Activated CD8-positive, alpha-beta memory T cell treated with anti-CD3 and anti-CD28 coated beads, Interleukin-2, amount 50 U/mL, for 4 hours (primary cell): Measurements from ENCODE around the gene WDFY2.

Source experiments
- DNase-seq: peaks from one replicate; pipeline ENCODE4 v3.0.0-alpha.2; 2020

Gene WDFY2

DNA sequence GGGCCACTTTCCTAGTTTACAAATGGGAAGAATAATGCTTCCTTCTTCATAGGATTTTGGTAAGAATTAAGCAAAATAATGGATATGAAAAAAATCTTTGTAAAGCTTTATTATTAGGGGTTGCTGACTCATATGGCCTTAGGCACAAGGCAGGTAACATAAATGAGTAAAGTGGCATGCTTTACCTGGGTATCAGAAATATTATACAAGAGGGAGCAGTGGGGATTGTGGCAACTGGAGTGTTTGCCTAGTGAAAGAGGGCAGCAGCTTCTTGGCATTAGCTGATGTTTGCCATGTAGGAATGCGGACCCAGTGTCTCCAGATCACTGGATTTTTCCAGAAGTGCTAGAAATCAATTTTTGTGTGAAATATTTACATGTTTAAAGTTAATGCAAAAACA is 19.5 kb downstream of the WDFY2 start:
- DNase-seq: no peak

DNA sequence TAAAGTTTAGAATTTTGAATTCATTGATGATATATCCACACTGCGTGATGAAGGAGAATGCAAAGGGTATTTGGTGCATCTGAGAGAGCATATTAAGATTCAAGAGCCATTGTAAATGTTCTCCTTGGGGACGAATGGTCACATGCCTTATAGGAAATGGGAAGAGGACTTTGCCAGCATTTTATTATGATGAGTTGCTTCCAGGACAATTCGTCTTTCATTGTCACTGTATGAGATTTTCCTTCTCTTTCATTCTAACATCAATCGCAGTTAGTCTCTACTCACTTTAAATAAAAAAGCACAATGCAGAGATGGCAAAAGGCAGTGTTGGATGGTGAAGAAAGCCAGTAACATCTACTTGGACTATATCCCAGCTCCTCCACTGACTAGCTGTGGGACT is 21.4 kb downstream of the WDFY2 start:
- no peak for DNase-seq

DNA sequence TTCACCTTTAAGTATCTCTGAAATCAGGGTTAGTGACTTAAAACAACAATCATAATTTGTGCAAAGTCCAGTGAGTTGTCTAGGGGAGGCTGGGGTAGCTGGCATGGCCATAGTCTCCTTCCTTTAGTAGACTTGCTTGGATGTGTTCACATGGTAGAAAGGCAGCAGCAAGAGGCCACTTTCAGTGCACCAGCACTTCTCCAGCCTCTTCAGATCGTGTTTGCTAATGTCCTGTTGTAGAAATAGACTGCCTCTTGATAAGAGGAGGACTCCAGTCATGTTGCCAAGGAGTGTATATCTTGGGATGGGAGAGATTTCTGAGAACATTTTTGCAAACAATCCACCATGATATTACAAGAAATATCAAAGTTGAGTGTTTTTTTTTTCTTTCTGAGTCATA is 22.9 kb downstream of the WDFY2 start:
- no peak for DNase-seq

DNA sequence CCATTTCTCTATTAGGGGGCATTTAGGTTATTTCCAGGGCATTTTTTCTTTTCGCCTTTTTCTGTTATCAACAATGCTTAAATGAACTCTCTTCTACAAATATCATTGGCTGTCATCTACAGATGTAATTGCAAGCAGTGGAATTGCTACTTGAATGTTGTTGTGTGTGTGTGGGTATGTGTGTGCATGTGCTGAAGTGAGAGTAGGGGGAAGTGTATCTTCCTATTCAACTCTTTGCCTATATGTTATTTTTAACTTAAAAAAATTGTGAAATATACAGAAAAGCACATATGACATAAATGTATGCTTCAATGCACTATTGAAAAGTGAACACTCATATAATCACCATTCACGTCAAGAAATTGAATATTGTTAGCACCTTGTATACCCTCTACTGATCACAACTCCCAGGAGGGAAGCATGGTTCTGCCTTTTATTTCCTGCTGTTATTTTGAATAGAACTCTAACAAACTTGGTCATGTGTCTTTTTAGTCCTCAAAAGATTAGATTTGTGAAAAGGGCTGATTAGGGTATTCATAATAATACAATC is 24.7 kb downstream of the WDFY2 start:
- DNase-seq: no peak

DNA sequence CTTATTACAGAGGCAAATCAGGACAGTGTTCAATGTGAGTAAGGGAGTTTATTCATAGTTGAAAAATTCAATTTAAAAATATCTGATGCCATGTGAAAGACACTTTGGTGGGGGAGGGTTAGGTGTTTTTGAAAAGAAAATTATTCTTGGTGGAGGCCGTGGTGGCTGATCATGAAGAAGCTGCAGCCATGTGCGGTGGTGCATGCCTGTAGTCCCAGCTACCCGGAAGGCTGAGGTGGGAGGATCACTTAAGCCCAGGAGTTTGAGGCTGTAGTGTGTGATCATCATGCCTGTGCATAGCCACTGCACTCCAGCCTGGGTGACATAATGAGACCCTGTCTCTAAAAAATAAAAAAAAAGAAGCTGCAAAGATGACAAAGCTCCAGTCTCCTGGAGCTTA is 28.6 kb downstream of the WDFY2 start:
- no peak for DNase-seq

DNA sequence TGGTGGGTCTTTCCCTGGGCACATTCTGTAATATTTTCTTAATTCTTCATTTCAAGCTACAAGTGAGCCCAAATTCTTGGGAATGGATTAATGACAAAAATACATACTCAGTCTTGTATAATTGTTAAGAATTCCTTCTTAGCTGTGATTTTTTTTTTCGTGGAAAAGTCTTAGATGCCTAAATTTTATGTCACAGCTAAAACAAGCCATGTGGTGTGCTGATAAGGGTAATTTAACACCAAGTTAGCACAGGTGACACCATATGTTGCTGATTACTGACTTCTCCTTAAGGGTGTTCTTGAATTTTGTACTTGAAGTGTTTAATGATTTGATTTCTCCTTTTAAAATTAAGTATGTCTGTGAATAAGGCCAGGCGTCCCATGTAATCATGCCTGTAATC is 29.3 kb downstream of the WDFY2 start:
- DNase-seq: no peak

DNA sequence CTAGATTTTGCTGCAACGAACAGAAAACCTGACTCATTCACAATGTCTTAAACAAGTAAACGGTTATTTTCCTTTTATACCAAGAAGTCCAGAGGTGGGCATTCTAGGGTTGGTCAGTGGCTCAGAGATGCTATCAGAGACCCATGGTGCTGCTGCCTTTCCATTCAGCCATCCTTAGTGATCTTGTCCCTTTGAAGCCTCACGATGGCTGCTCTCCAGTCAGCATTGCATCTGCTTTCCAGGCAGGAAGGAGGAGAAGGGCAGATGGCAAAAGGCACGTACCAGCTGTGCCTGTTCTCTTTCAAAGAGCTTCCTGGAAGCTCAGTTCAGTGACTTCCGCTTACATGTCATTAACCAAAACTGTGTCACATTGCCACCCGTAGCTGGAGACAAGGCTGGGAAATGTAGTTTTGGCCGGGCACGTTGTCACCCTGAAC is 30.1 kb downstream of the WDFY2 start:
- DNase-seq: peak; percentile 29

DNA sequence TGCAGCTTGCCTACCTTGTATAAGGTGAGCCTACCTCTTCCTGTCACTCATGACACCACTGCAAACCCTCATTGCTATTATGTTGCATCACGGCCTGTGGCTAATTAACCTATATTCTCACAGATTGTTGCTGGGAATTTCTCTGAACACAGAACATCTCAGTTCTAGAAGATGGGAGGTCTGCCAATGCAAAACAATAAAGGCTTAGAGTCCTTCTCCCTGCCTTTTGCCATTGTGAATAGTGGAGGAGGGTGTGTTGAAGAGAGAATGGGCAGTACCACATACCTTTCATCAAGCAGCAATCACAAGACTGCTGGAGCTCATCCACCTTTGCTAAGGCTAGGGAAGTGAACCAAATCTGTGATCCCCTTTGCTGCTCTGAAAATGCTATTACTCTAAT is 34.4 kb downstream of the WDFY2 start:
- no peak for DNase-seq

DNA sequence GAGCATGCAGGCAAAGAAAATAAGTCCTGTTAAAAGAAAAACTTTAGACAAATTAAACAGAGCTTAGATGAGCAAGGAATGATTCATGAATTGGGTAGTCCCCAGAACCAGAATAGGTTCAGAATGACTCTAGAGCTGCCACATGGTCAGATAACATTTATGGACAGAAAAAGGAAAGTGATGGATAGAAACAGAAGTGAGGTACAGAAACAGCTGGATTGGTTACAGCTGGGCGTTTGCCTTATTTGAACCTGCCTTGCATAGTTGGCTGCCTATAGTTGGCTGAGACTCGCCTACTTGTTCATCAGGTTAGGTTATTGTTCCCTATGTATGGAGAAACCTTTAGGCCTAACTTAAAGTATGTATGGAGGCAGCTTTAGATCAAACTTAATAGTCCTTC is 35.4 kb downstream of the WDFY2 start:
- DNase-seq: no peak

DNA sequence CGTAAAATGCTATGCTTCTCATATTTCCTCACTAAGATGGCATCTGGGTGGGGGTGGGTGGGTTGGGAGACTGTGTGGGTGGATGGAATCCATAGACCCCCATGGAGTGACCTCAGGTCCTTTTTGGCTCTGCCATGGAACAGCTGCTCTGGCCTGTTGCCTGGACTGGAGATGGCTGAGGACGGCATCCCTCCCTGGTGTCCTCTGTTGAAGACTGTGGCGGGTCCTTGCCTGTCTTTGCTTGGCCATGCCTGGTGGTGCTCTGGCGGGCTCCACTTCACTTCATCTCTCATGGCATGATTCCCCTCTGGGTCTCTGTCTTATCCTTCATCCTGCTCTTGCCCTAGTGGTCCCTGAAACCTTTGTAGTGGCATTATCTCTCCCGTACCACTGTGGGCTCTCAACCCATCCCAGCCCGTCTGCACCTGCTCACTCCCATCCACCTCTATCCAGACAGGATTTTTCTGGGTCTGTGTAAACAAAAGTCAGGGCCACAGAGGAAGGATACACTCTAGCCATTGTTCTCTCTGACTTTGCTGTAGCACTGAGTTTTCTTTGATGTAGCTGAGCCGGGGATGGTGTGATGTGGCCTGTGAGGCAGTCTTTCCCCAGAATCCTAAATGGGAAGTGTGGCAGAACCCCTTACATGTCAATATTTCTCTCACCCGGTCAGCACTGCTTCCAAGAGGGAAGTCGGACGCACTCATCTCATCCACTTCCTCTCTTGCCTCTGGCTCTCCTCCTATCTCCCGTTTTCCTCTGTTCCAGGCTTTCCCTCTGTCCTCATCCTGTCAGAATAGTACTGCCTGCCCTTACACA is 36.1 kb downstream of the WDFY2 start:
- DNase-seq: no peak

DNA sequence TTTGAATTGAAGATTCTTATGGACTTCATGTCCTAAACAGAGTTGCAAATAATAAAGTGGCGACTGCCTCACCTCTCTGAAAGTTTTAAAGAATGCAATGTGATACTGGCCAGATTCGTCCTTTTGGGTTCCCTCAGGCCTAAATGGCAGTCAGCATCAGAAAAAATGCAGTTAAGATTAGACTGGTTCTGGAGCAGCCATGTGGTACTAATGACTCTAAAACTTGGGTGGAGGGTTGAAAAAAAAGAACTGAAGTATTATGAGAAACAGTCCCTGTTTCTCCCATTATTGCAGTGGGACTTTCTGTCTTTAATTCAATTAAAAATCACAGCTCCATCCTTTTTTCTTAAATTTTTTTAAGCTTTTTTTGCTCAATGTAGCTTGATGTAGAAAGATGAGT is 37.3 kb downstream of the WDFY2 start:
- DNase-seq: no peak

DNA sequence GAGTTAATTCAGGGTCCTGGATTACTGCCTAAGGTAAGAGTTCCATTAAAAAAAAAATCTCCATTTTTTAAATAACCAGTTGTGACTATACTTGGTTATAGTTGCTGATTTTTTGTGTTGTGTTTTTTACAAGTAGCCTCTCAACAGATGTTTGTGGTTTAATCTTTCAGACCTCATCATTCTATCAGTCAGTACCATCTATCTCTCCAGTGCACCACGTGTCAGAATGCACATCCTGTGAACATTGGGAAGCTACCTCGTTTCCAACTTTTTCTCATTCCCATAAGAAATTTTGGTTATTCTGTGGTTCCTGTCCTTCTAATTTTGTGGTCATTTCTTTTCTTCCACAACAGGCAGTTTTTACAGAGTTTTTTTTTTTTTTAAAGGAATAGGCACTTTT is 39.2 kb downstream of the WDFY2 start:
- no peak for DNase-seq

DNA sequence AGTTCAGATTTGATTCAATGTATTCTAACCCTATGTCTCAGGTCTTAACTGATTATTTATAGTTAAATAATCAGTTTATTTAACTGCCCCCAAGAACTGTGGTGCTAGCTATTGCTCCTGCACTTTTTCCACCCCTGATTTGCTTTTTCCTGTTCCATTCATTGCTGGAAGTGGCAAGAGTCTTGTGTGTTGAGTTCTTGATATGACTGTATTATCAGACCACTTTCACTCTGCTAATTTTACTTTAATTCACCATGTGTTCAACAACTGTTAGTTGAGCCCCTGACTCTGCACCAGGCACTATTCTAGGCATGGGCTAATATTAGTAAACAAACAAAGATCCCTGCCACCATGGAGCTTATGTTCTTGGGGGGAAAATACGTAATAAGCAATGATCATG is 39.9 kb downstream of the WDFY2 start:
- DNase-seq: no peak

DNA sequence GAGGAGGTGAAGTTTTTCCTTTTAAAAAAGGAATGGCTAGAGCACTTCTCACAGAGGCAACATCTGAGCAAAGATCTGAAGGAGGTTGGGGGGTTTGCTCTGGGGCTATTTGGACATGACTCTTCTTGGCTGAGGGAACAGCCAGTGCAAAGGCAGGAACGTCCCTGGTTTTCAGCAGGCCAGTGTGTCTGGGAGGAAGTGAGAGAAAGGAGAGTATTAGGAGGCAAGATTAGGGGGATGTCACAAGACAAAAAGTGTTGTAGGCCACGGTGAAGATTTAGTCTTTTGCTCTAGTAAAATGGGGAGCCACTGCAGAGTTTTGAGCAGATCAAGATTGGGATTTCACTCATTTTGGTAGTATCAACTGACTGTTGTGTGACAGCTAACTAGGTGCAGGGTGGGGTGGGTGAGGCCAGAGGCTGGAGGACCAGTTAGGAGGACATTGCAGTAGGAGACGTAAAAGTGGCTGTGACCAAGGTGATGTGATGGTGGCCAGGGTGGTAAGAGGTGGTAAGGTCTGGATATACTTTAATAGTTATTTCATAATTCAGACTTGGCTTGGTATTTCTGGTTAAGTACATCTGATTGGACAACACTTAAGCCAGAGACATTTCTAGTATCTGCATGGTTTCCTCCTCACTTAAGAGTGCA is 40.6 kb downstream of the WDFY2 start:
- DNase-seq: no peak

DNA sequence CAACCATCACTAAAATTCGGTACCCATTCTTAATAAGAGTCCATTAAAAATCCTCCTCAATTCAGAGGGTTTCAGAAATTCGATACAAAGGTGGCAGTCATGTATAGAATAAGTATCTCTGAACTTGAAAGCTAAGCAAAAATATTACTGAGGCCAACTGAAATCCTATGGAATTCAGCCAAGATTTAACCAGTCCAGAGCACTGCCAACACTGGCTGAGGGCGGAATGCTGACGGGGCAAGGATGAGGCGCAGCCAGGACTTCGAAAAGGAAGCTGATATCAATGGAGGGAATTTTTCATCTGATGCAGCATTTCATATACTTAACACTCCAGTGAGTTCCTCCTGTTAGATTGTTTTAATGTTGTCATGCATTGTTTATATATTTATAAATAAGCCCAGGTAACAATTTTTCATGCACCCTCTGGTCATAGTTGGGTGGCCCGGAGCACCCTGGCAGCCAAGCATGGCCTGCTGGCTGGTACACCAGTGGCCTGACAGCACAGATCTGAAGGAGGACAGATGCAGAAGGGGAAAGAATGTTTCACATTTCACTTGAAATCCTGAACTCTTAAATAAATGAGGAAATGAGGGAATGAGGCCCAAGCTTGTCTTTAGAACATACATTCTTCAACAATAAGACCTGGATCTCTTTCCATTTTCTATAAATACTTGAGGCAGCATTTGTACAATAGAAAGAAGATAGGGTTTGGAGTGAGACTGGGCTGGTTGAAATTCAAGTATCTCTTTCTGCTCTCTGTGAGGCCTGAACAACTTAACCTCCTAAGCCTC is 41.5 kb downstream of the WDFY2 start:
- no peak for DNase-seq

DNA sequence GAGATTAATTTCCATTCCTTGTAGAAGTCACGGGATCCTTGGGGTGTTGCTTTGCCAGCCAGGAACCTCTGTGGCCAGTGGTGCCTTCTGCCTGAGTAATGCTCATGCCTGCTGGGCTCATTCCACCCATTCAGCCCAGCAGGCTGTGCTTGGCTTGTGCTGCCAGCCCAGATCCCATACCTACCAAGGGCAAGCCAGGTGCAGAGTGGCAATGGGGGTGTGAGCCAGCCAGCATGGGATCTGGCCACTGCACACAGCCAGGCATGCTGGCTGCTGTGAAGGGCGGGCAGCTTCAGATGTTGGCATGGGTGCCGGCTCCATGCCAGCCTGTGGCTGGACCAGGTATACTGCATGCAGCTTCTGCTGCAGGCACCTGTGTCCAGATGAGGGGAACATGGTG is 42.5 kb downstream of the WDFY2 start:
- no peak for DNase-seq

DNA sequence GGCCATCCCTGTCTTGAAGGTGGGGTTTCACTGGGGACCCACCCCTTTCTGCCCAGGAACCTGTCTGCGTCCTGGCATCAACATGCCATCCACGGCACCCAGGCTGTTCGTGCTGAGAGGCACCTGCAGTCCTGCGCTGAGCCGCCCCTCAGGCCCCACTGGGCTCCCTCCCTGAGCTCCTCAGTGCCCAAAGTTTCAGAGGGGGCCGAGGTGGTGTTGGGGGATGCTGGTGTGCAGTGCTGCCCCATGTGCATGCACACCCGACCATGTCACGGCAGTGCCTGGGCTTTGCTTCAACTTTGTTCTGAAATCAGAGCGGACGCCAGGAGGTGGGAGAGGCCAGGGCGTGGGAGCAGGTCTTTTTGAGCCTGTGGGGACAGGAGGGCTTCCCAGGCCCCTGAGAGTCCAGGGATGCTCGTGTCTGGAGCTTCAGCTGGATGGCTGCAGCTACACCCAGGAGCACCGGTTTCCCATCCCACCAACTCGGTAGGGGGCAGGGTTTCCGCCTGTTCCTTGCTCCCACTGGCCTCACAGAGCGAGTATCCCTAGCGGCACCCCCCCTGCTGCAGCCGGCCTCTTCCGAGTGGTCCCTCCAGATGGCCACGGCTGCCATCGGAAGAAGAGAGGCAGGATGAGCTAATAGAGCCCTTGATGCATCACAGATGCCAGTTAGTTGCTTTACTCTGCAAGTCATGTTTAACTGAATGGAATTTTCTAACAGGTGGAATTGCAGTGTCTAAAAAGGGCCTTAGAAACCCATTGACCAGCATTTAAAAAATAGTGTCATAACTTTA is 44.0 kb downstream of the WDFY2 start:
- DNase-seq: no peak

DNA sequence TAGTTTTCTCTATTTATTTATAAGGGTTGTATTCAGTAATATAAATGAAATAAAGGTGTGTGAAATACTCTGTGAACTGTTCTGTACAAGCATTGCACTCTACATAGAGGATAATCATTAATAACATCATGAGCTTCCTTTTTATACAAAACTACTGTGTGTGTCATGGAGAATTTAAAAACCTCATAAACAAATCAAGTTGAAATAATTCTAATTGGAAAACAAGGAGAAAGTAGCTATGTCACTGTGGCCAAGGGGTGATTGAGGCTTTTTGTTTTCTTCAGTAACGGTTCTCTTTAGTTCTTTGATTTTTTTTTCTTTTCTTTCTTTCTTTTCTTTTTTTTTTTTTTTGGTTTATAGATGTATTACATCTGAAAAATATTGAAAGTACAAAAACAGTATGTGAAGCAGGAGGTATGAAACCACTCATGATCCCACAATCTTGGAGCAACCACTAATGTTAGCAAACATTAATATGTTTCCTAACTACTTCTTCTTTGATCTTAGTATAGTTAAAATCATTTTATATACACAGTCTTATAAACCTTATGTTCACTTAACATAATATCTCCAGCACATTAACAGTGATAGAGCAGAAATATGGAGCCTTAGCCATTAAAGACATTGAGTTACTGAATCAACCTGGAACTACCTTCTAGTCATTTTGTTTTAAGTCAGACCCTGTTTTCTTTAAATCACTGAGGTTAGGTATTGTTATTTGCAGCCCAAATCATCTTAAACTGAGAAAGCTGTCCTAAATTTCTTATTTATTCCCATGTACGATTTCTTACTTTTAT is 45.4 kb downstream of the WDFY2 start:
- DNase-seq: no peak

DNA sequence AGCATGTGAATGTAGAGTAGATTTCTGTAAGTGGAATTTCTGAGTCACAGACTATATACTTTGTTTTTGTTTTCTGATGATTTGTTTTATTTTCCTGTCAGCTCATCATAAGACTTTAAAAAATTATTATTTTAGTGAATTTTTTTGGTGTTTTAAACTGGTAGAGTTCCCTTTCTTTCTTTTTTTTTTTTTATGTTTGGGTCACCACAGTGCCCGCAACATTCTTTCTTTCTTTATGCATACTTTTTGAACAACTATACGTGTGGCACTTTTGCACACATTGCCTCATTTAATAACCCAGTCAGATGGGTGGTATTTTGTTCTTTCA is 46.0 kb downstream of the WDFY2 start:
- no peak for DNase-seq

DNA sequence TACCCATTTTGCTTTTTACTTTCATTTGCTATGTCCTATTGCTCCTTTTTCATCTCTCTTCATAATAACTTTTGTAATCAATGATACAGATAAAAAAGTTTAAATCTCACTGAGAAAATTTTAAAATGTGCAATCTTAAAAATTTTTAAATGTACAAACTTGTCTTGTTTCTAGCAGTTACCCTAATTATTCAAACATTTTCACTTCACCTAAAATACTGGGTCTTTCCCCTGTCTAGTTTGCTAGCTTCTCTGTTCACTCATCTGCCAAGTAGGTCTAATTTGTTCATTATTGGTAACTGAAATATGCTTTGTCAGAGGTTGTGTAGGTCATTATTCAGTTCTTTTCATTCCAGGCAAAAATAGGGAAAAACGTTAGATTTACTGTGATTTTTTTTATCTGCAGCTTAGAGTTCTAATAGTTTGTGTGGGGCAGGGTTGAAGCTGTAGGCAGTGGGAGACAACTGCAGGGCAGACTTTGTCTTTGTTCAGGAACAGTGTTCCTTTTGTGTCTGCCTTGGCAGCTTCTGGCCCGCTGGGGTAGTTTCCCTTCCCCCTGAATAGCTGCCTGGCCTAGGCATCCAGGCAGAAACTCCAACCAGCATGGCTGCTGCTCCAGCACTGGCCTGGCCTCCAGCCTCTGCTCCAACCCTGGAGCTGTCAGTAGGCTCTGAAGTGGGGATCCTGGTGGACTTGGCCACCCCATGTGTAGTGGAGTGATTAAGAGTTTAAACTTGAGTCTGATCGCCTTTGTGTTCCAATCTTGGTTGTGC is 48.5 kb downstream of the WDFY2 start:
- DNase-seq: no peak
